Peyer's patch (tissue), 4 donors: ENCODE results near the gene ROBO1.

ENCODE experiments used
- CTCF ChIP-seq, 6 experiments: fragments of 450-650 bp in 4 of 6; fragments of 200-600 bp in 2 of 6; sonication (generic) in 1 of 6; IDR thresholded peaks; one replicate each; pipeline ENCODE4 v1.5.1; 2017 to 2019; ENCODE audit warnings: antibody characterized with exemption in 6 of 6, mild to moderate bottlenecking in 3 of 6, moderate library complexity in 1 of 6
- POLR2A ChIP-seq, 2 donors: fragments of 450-650 bp; IDR thresholded peaks; one replicate each; pipeline ENCODE4 v1.5.1; 2017; ENCODE audit warnings: antibody characterized with exemption in 2 of 2, mild to moderate bottlenecking in 2 of 2, moderate library complexity in 2 of 2

GRCh38 chr3:78762121-78762520, 1005.7 kb downstream of the ROBO1 start:
- TF ChIP-seq CTCF (IDR thresholded peaks at IDR 0.05) (no peak), POLR2A (IDR thresholded peaks at IDR 0.05) (no peak)
